K562 (cell line): Measurements from ENCODE around the gene RPS6KA2. TPM values are rescaled to one million over a fixed set of nuclear protein-coding genes. Genes with fewer than 3 reads are reported as not detected.

Experiments
- ATAC-seq: fragments of 200-7000 bp; cut with Tn5 transposase; 3 replicates; pipeline ENCODE4 v1.9.1; 2020; ENCODE audit warnings: moderate library complexity
- BruUV-seq: library from RNA; stranded (reverse); fragments of 400-500 nt; replicated peaks from 2 replicates; lab custom pipeline; 2021; lab: Mats Ljungman, UMichigan
- CTCF ChIA-PET: fragments of 300-600 bp; formaldehyde crosslinking; extraction: SDS; loops from one replicate; lab custom pipeline; 2021; ENCODE audit warnings: low intra/inter-chr PET ratio; lab: Yijun Ruan, JAX
- POLR2A ChIA-PET: fragments of 300-600, 350-650 bp; sonication (Branson Sonifier 250); formaldehyde crosslinking; extraction: SDS; loops from one replicate; lab custom pipeline; 2021; ENCODE audit warnings: antibody characterized with exemption, inconsistent platforms; lab: Yijun Ruan, JAX
- DNase-seq, 4 experiments: peaks; one replicate each; pipeline versions ENCODE4 v3.0.0 to v3.0.0-alpha.2; 2011 to 2018; ENCODE audit warnings: low spot score in 3 of 4, mixed read lengths in 3 of 4; ENCODE audit errors: extremely low read depth in 1 of 4
- FAIRE-seq: peaks from 2 replicates; lab custom pipeline; 2011; peaks lifted over from hg19 to GRCh38; lab: Jason Lieb, UNC
- H2AFZ ChIP-seq: 2 replicates; pipeline ENCODE4 v1.6.0; 2011; ENCODE audit warnings: low read depth, low read length, control low read depth, inconsistent platforms
- H3K27ac ChIP-seq: fragments of 200-600 bp; 3 replicates; pipeline ENCODE4 v1.8.0; 2011; ENCODE audit warnings: low read depth, mild to moderate bottlenecking, control low read depth, inconsistent platforms, low read length, moderate library complexity, mixed read lengths; ENCODE audit errors: extremely low read depth
- H3K27me3 ChIP-seq, 2 experiments: fragments of 300-600 bp in 1 of 2; 2 replicates in 1 of 2; 3 replicates in 1 of 2; pipeline versions ENCODE4 v1.6.0 to v1.8.0; 2011; ENCODE audit warnings: inconsistent platforms in 2 of 2, low read length in 2 of 2, mild to moderate bottlenecking in 1 of 2, mixed read lengths in 1 of 2, moderate library complexity in 1 of 2; ENCODE audit not compliant: control insufficient read depth in 2 of 2, insufficient read depth in 2 of 2
- H3K36me3 ChIP-seq: fragments of 300-600 bp; 3 replicates; pipeline ENCODE4 v1.8.0; 2011; ENCODE audit warnings: mild to moderate bottlenecking, low read length, inconsistent platforms; ENCODE audit not compliant: control insufficient read depth, insufficient read depth
- H3K4me1 ChIP-seq, 2 experiments: fragments of 200-600 bp in 1 of 2; replicated peaks in 1 of 2; 2 replicates in 1 of 2; 3 replicates in 1 of 2; pipeline versions ENCODE4 v1.5.1 to v1.8.0; 2011; ENCODE audit warnings: inconsistent platforms in 2 of 2, low read length in 2 of 2, mild to moderate bottlenecking in 1 of 2, mixed read lengths in 1 of 2, moderate library complexity in 1 of 2; ENCODE audit not compliant: control insufficient read depth in 2 of 2, insufficient read depth in 2 of 2
- H3K4me2 ChIP-seq: 2 replicates; pipeline ENCODE4 v1.6.1; 2011; ENCODE audit warnings: low read length, control low read depth, inconsistent platforms, mixed read lengths; ENCODE audit not compliant: insufficient read depth
- H3K4me3 ChIP-seq: fragments of 200-600 bp; sonication (generic), shearing (Covaris generic); 2 replicates; pipeline ENCODE4 v1.5.1; 2016; ENCODE audit warnings: control low read depth, inconsistent platforms
- H3K79me2 ChIP-seq: fragments of 200-600 bp; 3 replicates; pipeline ENCODE4 v1.8.0; 2011; ENCODE audit warnings: low read length, inconsistent platforms; ENCODE audit not compliant: control insufficient read depth, insufficient read depth
- H3K9ac ChIP-seq, 2 experiments: 2 replicates each; pipeline versions ENCODE4 v1.6.0 to v1.6.1; 2011; ENCODE audit warnings: low read depth in 2 of 2, low read length in 2 of 2, control low read depth in 1 of 2, inconsistent platforms in 1 of 2, mild to moderate bottlenecking in 1 of 2, mixed read lengths in 1 of 2; ENCODE audit not compliant: insufficient read depth in 1 of 2
- H3K9me1 ChIP-seq: one replicate; pipeline ENCODE4 v1.6.0; 2011; ENCODE audit warnings: inconsistent platforms, mild to moderate bottlenecking, low read length, moderate library complexity; ENCODE audit not compliant: control insufficient read depth, insufficient read depth
- H3K9me3 ChIP-seq: replicated peaks from 2 replicates; pipeline ENCODE4 v1.5.1; 2011; ENCODE audit warnings: low read depth, low read length, inconsistent platforms; ENCODE audit not compliant: control insufficient read depth, insufficient read depth
- H4K20me1 ChIP-seq: replicated peaks from 2 replicates; pipeline ENCODE4 v1.6.1; 2011; ENCODE audit warnings: low read length, inconsistent platforms, mixed read lengths; ENCODE audit not compliant: control insufficient read depth, insufficient read depth
- ARNT ChIP-seq, 2 experiments: fragments of 450-650 bp; IDR thresholded peaks; 2 replicates each; pipeline ENCODE4 v1.6.1; 2016; ENCODE audit warnings: mild to moderate bottlenecking in 1 of 2
- CHD2 ChIP-seq: IDR thresholded peaks from 2 replicates; pipeline ENCODE4 v1.6.1; 2011; ENCODE audit warnings: low read depth, low read length
- CREBBP ChIP-seq: IDR thresholded peaks from one replicate; pipeline ENCODE4 v1.6.1; 2012; ENCODE audit warnings: low read depth, mild to moderate bottlenecking, control low read depth, inconsistent platforms, low read length
- DMBX1 ChIP-seq: fragments of 250-450 bp; sonication (Bioruptor Pico); IDR thresholded peaks from 2 replicates; pipeline ENCODE4 v1.8.0; 2022; ENCODE audit warnings: inconsistent platforms, mild to moderate bottlenecking, moderate library complexity, borderline replicate concordance
- ELF1 ChIP-seq: fragments of 200-800 bp; sonication (Bioruptor generic); IDR thresholded peaks from 2 replicates; pipeline ENCODE4 v1.6.1; 2016; ENCODE audit warnings: missing genetic modification characterization, missing compliant biosample characterization
- ERF ChIP-seq: fragments of 450-650 bp; formaldehyde crosslinking; IDR thresholded peaks from 2 replicates; pipeline ENCODE4 v1.4.0; 2020; ENCODE audit warnings: mild to moderate bottlenecking, mixed read lengths
- ESRRB ChIP-seq: fragments of 250-450 bp; sonication (Bioruptor Pico); IDR thresholded peaks from 2 replicates; pipeline ENCODE4 v1.5.0; 2020; ENCODE audit warnings: mild to moderate bottlenecking, moderate library complexity, borderline replicate concordance
- HDAC8 ChIP-seq: fragments of 450-650 bp; IDR thresholded peaks from 2 replicates; pipeline ENCODE4 v1.6.1; 2016; ENCODE audit warnings: mild to moderate bottlenecking, missing genetic modification characterization, moderate library complexity, missing compliant biosample characterization
- MTA3 ChIP-seq: fragments of 450-650 bp; formaldehyde crosslinking; IDR thresholded peaks from 2 replicates; pipeline ENCODE4 v1.6.1; 2017; ENCODE audit warnings: mild to moderate bottlenecking, borderline replicate concordance
- NCOA6 ChIP-seq: fragments of 450-650 bp; IDR thresholded peaks from 2 replicates; pipeline ENCODE4 v1.6.1; 2017; ENCODE audit warnings: mild to moderate bottlenecking
- POLR2A ChIP-seq: fragments of 450-650 bp; conservative IDR thresholded peaks from 2 replicates; pipeline ENCODE4 v1.6.1; 2016
- ZFP1 ChIP-seq: fragments of 450-650 bp; formaldehyde crosslinking; IDR thresholded peaks from 2 replicates; pipeline ENCODE4 v1.4.0; 2020; ENCODE audit warnings: mild to moderate bottlenecking, mixed read lengths
- ZNF12 ChIP-seq: sonication (generic); formaldehyde crosslinking; IDR thresholded peaks from 2 replicates; pipeline ENCODE4 v1.4.0; 2020; ENCODE audit warnings: mild to moderate bottlenecking, missing genetic modification reagents
- ZNF146 ChIP-seq: IDR thresholded peaks from one replicate; pipeline ENCODE4 v1.6.1; 2018; ENCODE audit warnings: missing compliant biosample characterization; ENCODE audit not compliant: unreplicated experiment
- ZNF41 ChIP-seq: fragments of 250-450 bp; sonication (Bioruptor Pico); conservative IDR thresholded peaks from 2 replicates; pipeline ENCODE4 v1.4.0; 2020; ENCODE audit warnings: mild to moderate bottlenecking
- ZNF583 ChIP-seq: fragments of 250-450 bp; sonication (Bioruptor Pico); IDR thresholded peaks from 2 replicates; pipeline ENCODE4 v1.4.0; 2020
- ZNF764 ChIP-seq: fragments of 250-450 bp; sonication (Bioruptor Pico); IDR thresholded peaks from 2 replicates; pipeline ENCODE4 v1.4.0; 2020; ENCODE audit warnings: low read depth, mild to moderate bottlenecking, moderate library complexity
- ZNF785 ChIP-seq: fragments of 250-450 bp; sonication (Bioruptor Pico); IDR thresholded peaks from 2 replicates; pipeline ENCODE4 v1.4.0; 2020; ENCODE audit warnings: mild to moderate bottlenecking
- WGBS: fragments of 100-300 bp; shearing (Covaris generic); methylation state at CpG from one replicate; pipeline ENCODE4 v1.1.6; 2016; ENCODE audit warnings: low coverage, mixed read lengths; ENCODE audit not compliant: insufficient coverage; ENCODE audit errors: missing lambda C conversion rate; 5-methylcytosine and 5-hydroxymethylcytosine counted together
- in situ Hi-C: fragments of 300-500 bp; cut with MboI; formaldehyde crosslinking; loops from 4 replicates; pipeline ENCODE4 v1.15.0; 2018; ENCODE audit warnings: inconsistent platforms, mixed read lengths
- intact Hi-C: fragments of 100-400 bp; cut with micrococcal nuclease; formaldehyde crosslinking; loops from 2 replicates; pipeline ENCODE4 v1.14.2; 2022
- polyA plus RNA-seq, 8 experiments: library from polyadenylated mRNA; depleted of rRNA in 4 of 8; stranded (reverse) in 5 of 8; unstranded in 3 of 8; fragments of >200 nt; fragmentation: Nextera tagmentation in 2 of 8; fragmentation: Illumina TruSeq in 1 of 8; extraction: Ambion mirVana in 2 of 8; extraction: Trizol in 1 of 8; gene quantifications; 2 replicates each; pipeline versions ENCODE4 v1.2.1 to v1.2.3, GENCODE V29; 2011 to 2014; ENCODE audit warnings: inconsistent platforms in 1 of 8, missing spikeins in 1 of 8
- total RNA-seq, 7 experiments: library from RNA; depleted of rRNA in 6 of 7; stranded (reverse); fragments of >200 nt in 6 of 7; fragmentation: Illumina TruSeq in 2 of 7; extraction: Trizol in 2 of 7; gene quantifications; 2 replicates each; pipeline versions ENCODE4 v1.2.1 to v1.2.3, GENCODE V29; 2011 to 2021; ENCODE audit warnings: low replicate concordance in 1 of 7
- TF ChIP-seq, protein P1 (sequence below): sonication (generic); formaldehyde crosslinking; IDR thresholded peaks from 2 replicates; pipeline ENCODE4 v1.9.0; 2022; ENCODE audit warnings: mild to moderate bottlenecking, missing genetic modification reagents
- TF ChIP-seq, protein P2 (sequence below): fragments of 250-450 bp; sonication (Bioruptor Pico); IDR thresholded peaks from 2 replicates; pipeline ENCODE4 v1.5.0; 2022; ENCODE audit warnings: mild to moderate bottlenecking

RPS6KA2 gene
- total and polyA plus RNA-seq, 9 of the 15 experiments (the other 6 are each of a cell fraction or from before 2014, with no cell fraction given): 0.29 to 1.00 (median 0.53) TPM

DNA sequence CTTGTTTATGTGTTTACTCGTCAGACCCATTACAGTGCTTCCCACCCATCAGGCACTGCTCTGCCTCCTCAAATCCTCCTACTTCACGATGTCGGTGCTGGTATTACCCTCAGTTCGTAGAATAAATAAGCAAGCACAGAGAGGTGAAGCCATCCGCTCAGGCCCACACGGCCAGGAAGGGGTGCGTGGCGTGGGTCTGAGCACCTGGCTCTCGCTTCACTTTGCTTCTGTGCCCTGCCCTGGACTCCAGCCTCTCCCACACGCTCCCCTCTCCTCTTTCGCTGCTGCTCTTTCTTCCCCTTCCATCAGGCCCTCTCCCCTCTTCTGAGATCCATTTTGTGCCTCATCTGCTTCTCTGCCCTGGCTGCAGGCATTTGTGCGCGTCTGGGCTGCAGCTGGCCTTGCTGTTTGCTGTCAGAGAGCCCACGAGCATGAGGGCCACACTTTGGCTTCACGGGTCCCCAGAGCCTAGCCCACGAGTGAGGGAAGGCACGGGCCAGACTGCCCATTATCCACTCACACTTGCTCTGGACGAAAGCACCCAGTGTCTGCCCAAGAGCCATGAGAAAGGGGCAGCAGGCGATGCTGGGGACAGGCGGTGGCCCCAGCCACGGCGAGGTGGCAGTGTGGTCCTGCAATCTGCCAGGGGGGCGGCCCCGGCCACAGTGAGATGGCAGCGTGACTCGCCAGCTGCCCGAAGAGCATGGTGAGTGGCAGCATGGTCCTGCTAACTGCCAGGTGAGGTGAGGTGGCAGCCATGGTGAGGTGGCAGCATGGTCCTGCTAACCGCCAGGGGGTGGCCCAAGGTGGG, 148.1 kb downstream of the RPS6KA2 start:
- Histone ChIP-seq H3K27me3 (peaks cover 46 to 76% of the 10 kb centered on the region in 2 experiments), H2AFZ (no peak overlapping the region), H3K36me3 (no peaks in the 10 kb centered on the region), H3K27ac (no peak overlapping the region), H3K9me1 (peaks cover 5% of the 10 kb centered on the region), H3K4me3 (no peak overlapping the region), H3K4me2 (no peak overlapping the region), H3K9ac (no peak overlapping the region), H3K79me2 (no peaks in the 10 kb centered on the region), H3K4me1 (peaks cover 0 to 4% of the 10 kb centered on the region in 2 experiments; a peak in 1 of 5 replicates), H4K20me1 (peaks cover 3% of the 10 kb centered on the region; the same call in 1 of the 2 replicates), H3K9me3 (no peaks in the 10 kb centered on the region)
- BruUV-seq: no TSS peak
- ATAC-seq (no peak), FAIRE-seq (no peak), DNase-seq (no peak)
- ChIA-PET CTCF (no interaction called here), POLR2A (interaction anchor here (0.7 to 1.9 kb wide), 3 partner anchors 10 to 638 kb away, joined by 4 to 6 read pairs (median 4); no protein-coding TSS in a partner anchor)
- no peak for TF ChIP-seq HDAC8 (tag)
- TF ChIP-seq ESRRB (CRISPR knock-in tag): no peak
- TF ChIP-seq DMBX1: no peak
- no peak for TF ChIP-seq ZNF764 (CRISPR knock-in tag)
- no peak for TF ChIP-seq NCOA6
- no peak for TF ChIP-seq ZNF146 (CRISPR knock-in tag)
- TF ChIP-seq ZNF41 (CRISPR knock-in tag): no peak
- no peak for TF ChIP-seq CHD2
- no peak for TF ChIP-seq MTA3
- TF ChIP-seq ELF1 (tag): no peak
- TF ChIP-seq, protein P1, sequence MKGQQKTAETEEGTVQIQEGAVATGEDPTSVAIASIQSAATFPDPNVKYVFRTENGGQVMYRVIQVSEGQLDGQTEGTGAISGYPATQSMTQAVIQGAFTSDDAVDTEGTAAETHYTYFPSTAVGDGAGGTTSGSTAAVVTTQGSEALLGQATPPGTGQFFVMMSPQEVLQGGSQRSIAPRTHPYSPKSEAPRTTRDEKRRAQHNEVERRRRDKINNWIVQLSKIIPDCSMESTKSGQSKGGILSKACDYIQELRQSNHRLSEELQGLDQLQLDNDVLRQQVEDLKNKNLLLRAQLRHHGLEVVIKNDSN: no peak
- TF ChIP-seq ZNF785 (CRISPR knock-in tag): no peak
- no peak for TF ChIP-seq POLR2A
- TF ChIP-seq ZFP1: no peak
- no peak for TF ChIP-seq ZNF583 (CRISPR knock-in tag)
- no peak for TF ChIP-seq ARNT (IDR thresholded peaks at IDR 0.05)
- no peak for TF ChIP-seq ERF (CRISPR knock-in tag)
- TF ChIP-seq CREBBP: no peak
- TF ChIP-seq, protein P2, sequence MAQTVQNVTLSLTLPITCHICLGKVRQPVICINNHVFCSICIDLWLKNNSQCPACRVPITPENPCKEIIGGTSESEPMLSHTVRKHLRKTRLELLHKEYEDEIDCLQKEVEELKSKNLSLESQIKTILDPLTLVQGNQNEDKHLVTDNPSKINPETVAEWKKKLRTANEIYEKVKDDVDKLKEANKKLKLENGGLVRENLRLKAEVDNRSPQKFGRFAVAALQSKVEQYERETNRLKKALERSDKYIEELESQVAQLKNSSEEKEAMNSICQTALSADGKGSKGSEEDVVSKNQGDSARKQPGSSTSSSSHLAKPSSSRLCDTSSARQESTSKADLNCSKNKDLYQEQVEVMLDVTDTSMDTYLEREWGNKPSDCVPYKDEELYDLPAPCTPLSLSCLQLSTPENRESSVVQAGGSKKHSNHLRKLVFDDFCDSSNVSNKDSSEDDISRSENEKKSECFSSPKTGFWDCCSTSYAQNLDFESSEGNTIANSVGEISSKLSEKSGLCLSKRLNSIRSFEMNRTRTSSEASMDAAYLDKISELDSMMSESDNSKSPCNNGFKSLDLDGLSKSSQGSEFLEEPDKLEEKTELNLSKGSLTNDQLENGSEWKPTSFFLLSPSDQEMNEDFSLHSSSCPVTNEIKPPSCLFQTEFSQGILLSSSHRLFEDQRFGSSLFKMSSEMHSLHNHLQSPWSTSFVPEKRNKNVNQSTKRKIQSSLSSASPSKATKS: no peak
- TF ChIP-seq ZNF12: no peak
- WGBS: 2% methylated on average over 28 of the region's 28 CpGs
- intact Hi-C loops (no loop called here), in situ Hi-C loops (no loop called here)
